ENCODE results near the gene TBX20. TPM values are rescaled to one million over a fixed set of nuclear protein-coding genes. Genes with fewer than 3 reads are reported as not detected.

Gene TBX20
- total RNA-seq, 1 donor from 2014 or later: 1.0 TPM

DNA sequence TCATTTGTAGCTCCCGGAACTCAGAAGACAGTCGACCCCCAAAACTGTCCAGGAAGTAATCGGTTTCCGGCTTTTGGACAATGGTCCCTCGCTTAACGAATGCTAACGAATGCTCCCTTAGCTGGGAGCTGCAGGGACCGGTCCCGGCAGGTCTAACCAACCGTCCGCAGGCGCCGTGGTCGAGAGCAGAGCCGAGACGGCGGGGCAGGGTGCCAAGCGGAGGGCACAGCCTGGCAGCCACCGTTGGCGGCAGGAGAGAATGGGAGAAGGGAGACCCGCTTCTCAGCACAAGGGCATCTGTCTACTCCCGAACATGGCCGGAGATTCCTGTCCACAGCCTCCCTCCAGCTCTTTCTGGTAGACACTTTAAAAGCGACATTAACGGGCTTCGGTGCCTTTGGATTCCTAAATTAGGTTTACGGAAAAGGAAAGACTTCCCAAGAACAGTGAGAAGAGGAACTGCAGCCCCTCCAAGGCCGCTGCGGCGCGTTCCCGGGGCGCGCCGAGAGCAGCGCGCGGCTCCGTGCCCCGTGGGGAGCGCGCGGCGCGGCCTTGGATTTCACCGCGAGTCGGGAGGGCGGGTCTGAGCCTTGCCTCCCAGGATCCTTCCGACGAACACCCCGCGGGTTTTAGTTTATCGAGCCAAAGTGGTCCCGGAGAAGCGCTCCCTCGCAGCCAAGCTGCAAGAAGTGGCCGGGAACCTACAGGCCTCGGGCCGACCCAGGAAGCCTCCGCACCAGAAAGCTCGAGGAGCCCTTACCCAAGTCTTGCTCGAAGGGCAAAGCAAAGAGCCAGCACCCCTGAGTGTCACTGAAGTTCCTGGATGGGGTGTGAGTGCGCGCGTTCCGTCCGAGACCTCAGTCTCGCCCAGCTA, 3.6 kb upstream of the TBX20 start:
- Histone ChIP-seq H3K36me3 (ENCODE audit: control insufficient read depth, insufficient read depth, low read length) (no peaks in the 10 kb centered on the region), H3K27me3 (ENCODE audit: control insufficient read depth, insufficient read depth, low read length) (peaks cover 91% of the 10 kb centered on the region), H3K4me3 (ENCODE audit: low read depth, low read length) (no peak overlapping the region)
- DNase-seq (ENCODE audit: low read depth): no peak
- TF ChIP-seq CTCF (IDR thresholded peaks at IDR 0.05; ENCODE audit: insufficient read depth, low read length, poor library complexity, severe bottlenecking): no peak

DNA sequence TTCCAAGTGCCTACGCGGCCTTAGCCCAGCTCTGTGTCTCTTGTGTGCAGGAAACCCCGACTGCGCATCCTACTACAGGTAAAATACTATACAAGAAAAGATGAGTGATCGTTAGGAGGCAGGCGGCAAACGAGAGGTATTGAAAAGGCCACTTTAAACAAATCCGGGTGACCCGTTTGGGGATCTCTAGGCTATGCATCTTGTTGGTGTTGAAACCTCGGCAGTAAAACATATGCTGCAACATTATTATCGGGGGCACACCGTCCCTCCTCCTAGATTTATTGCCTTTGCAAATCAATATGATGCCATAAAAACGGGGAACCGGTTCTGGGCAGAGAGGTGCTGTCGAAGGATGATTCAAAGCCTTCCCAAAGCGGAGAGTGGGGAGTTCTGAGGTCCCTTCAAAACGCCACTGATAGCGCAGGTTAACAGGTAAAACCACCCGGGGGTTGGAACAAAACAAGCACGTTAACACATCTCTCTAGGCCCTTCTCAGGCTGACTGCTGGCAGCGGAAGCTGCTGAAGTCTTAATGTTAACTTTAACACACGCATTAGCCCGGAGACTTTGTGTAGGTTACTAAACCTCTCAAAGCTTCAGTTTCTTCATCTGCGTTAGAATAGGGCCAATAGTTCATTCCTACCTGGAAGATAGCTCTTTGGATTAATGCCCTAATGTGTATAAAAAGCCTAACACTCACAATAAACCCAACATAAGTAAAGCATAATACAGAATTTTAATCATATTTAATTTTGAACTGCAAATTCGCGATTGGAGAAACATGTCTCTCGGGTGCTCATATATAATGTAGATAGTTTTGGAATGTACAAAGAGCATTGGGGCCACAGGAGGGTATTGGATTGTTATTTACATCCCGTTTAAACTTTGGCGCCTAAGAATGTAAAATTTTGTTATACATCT, 2.6 kb upstream of the TBX20 start:
- TF ChIP-seq CTCF (IDR thresholded peaks at IDR 0.05; ENCODE audit: insufficient read depth, low read length, poor library complexity, severe bottlenecking): no peak
- Histone ChIP-seq H3K27me3 (ENCODE audit: control insufficient read depth, insufficient read depth, low read length) (peaks cover 87% of the 10 kb centered on the region), H3K36me3 (ENCODE audit: control insufficient read depth, insufficient read depth, low read length) (no peaks in the 10 kb centered on the region), H3K4me3 (ENCODE audit: low read depth, low read length) (no peak overlapping the region)
- no peak for DNase-seq (ENCODE audit: low read depth)

GRCh38 chr7:35255443-35256255, 1.7 kb upstream of the TBX20 start:
- no peaks in the 10 kb centered on the region for H3K36me3 ChIP-seq (ENCODE audit: control insufficient read depth, insufficient read depth, low read length)
- H3K4me3 ChIP-seq (ENCODE audit: low read depth, low read length): no peak overlapping the region
- TF ChIP-seq CTCF (IDR thresholded peaks at IDR 0.05; ENCODE audit: insufficient read depth, low read length, poor library complexity, severe bottlenecking): no peak
- peaks cover 84% of the 10 kb centered on the region for H3K27me3 ChIP-seq (ENCODE audit: control insufficient read depth, insufficient read depth, low read length)
- no peak for DNase-seq (ENCODE audit: low read depth)

GRCh38 chr7:35254496-35255442, 869 bp upstream of the TBX20 start:
- no peaks in the 10 kb centered on the region for H3K36me3 ChIP-seq (ENCODE audit: control insufficient read depth, insufficient read depth, low read length)
- H3K27me3 ChIP-seq (ENCODE audit: control insufficient read depth, insufficient read depth, low read length): peaks cover 82% of the 10 kb centered on the region
- H3K4me3 ChIP-seq (ENCODE audit: low read depth, low read length): no peak overlapping the region
- TF ChIP-seq CTCF (IDR thresholded peaks at IDR 0.05; ENCODE audit: insufficient read depth, low read length, poor library complexity, severe bottlenecking): no peak
- DNase-seq (ENCODE audit: low read depth): no peak

- Histone ChIP-seq H3K4me3 (ENCODE audit: low read depth, low read length) (peak overlapping the region; percentile 54), H3K36me3 (ENCODE audit: control insufficient read depth, insufficient read depth, low read length) (no peaks in the 10 kb centered on the region), H3K27me3 (ENCODE audit: control insufficient read depth, insufficient read depth, low read length) (peaks cover 80% of the 10 kb centered on the region)
- no peak for TF ChIP-seq CTCF (IDR thresholded peaks at IDR 0.05; ENCODE audit: insufficient read depth, low read length, poor library complexity, severe bottlenecking)
- DNase-seq (ENCODE audit: low read depth): no peak
These were observed 515 bp downstream of the TBX20 start for GRCh38 chr7:35253460-35253709.
